Measurements from ENCODE around the gene FNDC3B.

DNA sequence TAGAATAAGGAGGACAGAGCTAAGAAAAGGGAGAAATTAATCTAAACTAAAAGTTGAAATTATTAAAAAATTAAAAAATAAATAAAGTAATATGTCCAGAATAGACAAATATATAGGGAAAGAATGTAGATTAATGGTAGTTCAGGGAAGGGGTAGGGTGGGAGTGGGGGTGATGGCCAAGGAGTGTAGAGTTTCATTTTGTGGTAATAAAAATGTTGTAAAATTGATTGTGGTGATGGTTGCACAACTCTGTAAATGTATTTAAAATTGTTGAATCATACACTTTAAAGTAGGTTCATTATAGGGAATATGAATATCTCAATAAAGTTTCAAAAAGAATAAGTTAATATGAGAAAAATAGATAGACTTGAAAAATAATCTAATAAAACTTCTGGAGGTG, 21.0 kb upstream of the FNDC3B start:
- TF ChIP-seq, protein P1, sequence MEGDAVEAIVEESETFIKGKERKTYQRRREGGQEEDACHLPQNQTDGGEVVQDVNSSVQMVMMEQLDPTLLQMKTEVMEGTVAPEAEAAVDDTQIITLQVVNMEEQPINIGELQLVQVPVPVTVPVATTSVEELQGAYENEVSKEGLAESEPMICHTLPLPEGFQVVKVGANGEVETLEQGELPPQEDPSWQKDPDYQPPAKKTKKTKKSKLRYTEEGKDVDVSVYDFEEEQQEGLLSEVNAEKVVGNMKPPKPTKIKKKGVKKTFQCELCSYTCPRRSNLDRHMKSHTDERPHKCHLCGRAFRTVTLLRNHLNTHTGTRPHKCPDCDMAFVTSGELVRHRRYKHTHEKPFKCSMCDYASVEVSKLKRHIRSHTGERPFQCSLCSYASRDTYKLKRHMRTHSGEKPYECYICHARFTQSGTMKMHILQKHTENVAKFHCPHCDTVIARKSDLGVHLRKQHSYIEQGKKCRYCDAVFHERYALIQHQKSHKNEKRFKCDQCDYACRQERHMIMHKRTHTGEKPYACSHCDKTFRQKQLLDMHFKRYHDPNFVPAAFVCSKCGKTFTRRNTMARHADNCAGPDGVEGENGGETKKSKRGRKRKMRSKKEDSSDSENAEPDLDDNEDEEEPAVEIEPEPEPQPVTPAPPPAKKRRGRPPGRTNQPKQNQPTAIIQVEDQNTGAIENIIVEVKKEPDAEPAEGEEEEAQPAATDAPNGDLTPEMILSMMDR (IDR thresholded peaks at IDR 0.05; ENCODE audit: insufficient read depth, low read length, poor library complexity, severe bottlenecking) = no peak
- no peak for TF ChIP-seq EZH2phosphoT487 (conservative IDR thresholded peaks at IDR 0.05; ENCODE audit: low read length)

Data from SU-DHL-6 (cell line).